CD4-positive, alpha-beta T cell treated with Interleukin-15 for 1 hour (primary cell): Measurements from ENCODE around the gene MYPOP.
A peak's percentile ranks its signal among the peaks of the same experiment; 100 is the strongest.

Source experiments
- DNase-seq: peaks from one replicate; pipeline ENCODE4 v3.0.0-alpha.2; 2020

MYPOP gene

DNA sequence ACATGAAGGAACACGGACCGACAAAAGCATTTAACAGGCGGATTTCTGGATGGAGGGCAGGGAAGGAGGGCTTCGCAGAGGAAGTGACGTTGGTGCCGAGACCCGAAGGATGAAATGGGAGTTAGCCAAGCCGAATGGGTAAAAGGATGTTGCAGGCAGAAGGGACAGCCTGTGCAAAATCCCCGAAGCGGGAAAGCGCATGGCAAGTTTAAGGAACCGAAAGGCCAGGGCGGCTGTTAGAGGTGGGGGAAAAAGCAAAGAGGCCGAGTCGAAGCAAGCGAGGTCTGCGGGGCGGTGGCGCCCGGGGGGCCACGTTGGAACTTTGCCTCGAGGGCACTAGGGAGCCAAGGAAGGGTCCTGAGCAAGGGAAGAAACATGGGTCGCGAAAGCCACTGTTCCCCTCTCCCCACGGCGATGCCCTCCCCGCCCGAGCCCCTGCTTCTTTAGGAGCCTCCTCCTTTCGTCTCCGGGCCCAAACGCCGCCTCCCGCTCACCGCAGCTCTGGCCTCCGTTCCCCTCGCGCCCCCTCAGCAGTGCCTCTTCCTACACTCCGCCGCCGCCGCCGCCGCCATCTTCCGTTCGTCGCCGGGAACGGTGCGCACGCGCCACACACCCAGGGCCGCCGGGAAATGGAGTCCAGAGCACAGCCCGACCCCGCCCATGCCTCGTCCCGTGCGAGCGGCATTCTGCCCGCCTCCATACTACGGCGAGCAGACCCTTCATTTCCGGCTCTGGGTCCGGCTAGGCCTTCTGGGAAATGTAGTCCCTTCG lies 39.7 kb downstream of the MYPOP start, which contains the start of gene SYMPK:
Gene SYMPK (minus strand): TSS at position 584 of the 771 bp plus-strand sequence. CDS start 8,652 bp downstream, outside the sequence.
- peak; percentile 99 for DNase-seq

DNA sequence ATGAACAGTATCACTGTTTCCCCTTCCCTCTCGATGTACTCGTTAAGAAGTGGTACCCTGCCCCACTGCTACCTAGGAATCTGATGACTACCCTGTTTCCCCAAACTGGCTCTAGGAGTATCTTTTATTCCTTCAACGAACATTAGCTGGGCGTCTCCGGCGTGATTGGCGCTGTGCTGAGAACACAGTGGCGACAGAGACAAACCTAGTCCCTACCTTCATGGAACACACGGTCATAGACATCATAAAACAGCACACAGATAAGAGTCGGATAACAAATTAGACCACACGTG lies 40.2 kb downstream of the MYPOP start:
- DNase-seq = no peak

DNA sequence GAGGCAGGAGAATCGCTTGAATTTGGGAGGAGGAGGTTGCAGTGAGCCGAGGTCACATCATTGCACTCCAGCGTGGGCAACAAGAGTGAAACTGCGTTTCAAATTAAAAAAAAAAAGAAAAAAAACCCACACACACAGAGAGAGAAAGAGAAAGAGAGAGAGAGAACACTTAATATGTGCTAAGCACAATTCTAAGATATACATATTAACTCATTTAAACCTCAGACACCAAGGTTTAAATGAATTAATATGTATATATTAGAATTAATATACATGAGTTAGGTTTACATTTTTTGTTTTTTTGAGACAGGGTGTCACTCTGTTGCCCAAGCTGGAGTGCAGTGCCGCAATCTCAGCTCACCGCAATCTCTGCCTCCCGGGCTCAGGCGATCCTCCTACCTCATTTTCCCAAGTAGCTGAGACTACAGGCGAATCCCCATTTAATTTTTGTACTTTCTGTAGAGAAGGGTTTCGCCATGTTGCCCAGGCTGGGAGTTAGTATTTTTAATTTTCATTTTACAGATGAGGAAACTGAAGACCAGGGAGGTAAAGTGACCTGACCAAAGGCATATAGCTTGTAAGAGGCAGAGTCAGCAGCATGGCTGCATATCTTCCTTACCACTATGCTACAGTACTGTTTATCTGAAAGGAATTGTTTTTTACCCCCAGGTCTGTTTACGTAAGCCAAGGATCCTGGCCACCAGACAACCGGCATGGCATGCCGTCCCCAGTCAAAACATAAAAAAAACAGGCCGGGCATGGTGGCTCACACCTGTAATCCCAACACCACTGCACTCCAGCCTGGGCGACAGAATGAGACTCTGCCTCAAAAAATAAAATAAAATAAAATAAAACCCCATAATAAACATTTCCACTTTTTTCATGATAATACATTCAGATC lies 41.8 kb downstream of the MYPOP start:
- no peak for DNase-seq

DNA sequence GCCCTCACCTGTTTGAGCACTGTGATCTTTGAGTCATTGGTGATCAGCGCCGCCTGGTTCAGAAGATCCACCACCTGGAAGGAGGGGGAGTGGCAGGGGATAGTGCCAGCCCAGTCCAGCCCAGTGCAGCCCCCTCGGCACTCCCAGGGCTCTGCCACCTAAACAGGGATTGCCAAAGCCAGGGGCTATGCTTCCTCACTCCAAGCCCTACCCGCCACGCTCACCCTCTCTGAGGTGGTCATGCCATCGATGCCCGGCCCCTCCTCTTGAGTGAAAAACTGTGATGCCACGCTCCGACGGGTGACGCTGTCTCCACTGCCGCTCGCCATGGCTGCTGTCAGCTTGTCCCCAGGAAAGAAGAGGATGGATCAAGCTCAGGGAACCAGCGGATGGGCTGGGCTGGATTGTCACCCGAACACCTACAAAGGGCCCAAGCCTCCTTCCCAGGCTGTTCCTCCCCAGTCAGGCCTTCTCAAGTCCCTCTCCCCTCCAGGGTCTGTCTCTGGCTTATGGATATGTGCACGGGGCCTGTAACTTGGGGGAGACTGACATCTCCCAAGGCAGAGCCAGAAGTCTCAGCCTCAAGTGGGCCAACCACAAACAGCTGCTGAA lies 48.1 kb downstream of the MYPOP start:
- no peak for DNase-seq

DNA sequence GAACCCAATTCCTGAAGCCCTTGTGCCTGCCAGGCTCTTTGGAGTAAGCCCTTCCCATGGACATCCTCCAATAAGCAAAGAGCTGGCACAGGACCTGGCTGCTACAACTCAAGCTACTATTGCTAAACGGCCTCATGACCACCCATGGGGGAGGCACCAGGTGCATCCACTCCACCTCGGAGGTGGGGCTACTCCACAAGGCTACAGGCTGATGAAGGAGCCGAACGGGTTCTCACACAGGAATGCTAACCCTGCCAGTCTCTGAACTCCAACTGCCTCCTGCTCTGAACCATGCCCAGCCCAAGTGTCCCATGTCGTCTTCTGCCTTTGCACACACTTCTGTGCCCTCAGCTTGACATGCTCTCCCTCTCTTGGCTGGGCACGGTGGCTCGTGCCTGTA lies 49.4 kb downstream of the MYPOP start:
- no peak for DNase-seq

DNA sequence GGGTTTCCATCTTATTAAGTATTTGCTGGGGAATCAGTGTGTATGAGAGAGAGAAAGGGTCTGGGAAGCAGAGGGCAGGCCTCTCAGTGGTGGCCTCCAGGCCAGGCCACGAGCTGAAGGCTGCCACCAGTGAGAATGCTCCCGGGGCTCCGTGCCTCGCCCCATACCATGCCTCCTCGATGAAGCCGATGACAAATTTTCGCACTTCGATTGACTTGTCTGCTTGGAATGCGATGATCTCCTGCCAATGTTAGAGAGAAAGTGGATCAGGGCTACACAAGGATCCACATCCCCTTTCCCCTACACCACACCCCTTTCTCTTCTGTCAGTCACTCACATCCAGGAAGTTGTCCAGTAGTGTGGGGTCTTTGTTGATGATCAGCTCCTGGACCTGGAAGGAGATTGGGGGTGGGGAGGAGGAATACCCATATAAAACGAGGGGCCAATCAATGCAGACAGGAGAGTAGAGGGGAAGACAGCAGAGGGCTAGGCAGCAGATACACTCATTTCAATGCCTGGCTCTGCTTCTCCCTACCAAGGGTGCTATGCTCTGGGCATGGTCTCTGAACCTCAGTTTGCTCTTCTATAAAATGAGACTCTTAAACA lies 50.2 kb downstream of the MYPOP start:
- DNase-seq = no peak

DNA sequence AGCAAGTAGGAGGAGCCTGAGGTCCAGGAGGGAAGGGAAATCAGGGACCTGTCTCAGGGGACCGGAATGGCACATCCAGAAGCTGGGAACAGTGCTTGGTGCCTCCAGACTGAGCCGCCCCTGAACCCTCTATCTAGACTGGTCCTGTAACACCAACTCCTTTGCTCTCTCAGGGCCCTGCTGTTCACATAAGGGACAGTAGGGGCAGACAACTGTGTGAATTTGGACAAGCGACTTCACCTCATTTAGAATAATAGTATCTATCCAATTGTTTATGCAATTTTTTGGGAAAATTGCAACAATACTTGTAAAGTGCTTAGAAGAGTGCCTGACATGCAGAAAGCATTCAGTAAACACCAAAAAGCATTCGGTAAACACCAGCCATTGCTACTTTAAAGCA lies 53.5 kb downstream of the MYPOP start:
- no peak for DNase-seq

DNA sequence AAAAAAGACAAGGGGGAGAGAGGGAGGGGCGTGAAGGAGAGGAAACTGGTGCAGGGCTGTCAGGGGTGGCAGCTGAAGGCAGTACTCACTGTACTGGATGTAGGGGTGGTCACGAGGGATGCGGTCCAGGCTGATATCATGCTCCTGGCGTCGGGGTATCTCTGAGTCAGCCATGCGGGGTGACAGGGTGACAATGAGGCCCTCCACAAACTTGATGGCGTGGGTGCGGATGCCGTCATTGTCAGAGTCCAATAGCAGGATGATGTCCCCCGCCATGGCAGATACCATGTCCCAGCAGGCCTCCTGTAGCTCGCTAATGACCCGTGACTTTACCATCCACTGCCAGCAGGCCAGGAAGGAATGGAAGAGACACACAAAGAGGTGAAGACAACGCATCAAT lies 54.8 kb downstream of the MYPOP start:
- DNase-seq = no peak

DNA sequence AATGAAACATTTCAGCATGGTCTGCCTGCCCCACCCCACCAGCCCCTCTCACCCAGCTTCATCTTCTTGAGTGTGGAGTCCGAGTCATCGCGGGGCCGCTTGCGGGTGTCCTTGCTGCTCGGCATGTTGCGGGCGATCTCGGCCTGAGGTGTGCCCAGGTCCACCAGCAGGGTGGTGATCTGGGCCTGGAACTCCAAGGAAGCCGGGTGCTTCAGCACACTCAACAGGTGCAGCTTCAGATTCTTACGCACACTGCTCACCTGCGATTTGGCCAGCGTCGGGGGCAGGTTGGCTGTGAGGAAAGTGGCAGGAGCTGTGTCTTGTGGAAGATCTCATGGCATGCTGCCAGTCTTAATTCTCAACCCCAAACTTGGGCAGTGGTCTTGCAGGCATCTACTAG lies 60.2 kb downstream of the MYPOP start:
- DNase-seq = no peak
